Measurements from ENCODE around the gene PSMD1.

Gene PSMD1

GRCh38 chr2:231126123-231126522 is 69.5 kb downstream of the PSMD1 start:
- TF ChIP-seq CTCF (IDR thresholded peaks at IDR 0.05; ENCODE audit: control extremely low read depth, extremely low read depth, low read depth, missing control alignments), result no peak
- no peak for DNase-seq (ENCODE audit: extremely low spot score)
- ChIA-PET CTCF (interaction anchor here (1.0 kb wide), 2 partner anchors 14 to 280 kb away, joined by 3 read pairs; no protein-coding TSS in a partner anchor), POLR2A (no interaction called here)

GRCh38 chr2:231127480-231127879 is 70.8 kb downstream of the PSMD1 start:
- ChIA-PET CTCF (interaction anchor here (1.0 to 2.1 kb wide), 4 partner anchors 17 to 324 kb away, joined by 3 to 7 read pairs (median 4); no protein-coding TSS in a partner anchor), POLR2A (no interaction called here)

GRCh38 chr2:231127936-231128335 is 71.3 kb downstream of the PSMD1 start:
- TF ChIP-seq CTCF (IDR thresholded peaks at IDR 0.05; ENCODE audit: control extremely low read depth, extremely low read depth, low read depth, missing control alignments), result no peak
- CTCF ChIA-PET, result interaction anchor here (1.0 to 2.1 kb wide), 5 partner anchors 17 to 324 kb away, joined by 3 to 7 read pairs (median 4); no protein-coding TSS in a partner anchor
- POLR2A ChIA-PET, result no interaction called here
- DNase-seq (ENCODE audit: extremely low spot score), result no peak

More at GRCh38 chr2:231127480-231127879, 70.8 kb downstream of the PSMD1 start:
- no peak for DNase-seq (ENCODE audit: extremely low spot score)
- TF ChIP-seq CTCF (IDR thresholded peaks at IDR 0.05; ENCODE audit: control extremely low read depth, extremely low read depth, low read depth, missing control alignments), result no peak

GRCh38 chr2:231128541-231128940 is 71.9 kb downstream of the PSMD1 start:
- DNase-seq (ENCODE audit: extremely low spot score), result no peak
- POLR2A ChIA-PET, result no interaction called here
- CTCF ChIA-PET, result interaction anchor here (1.0 to 2.2 kb wide), 7 partner anchors 8 to 323 kb away, joined by 3 to 12 read pairs (median 4); no protein-coding TSS in a partner anchor
- TF ChIP-seq CTCF (IDR thresholded peaks at IDR 0.05; ENCODE audit: control extremely low read depth, extremely low read depth, low read depth, missing control alignments), result no peak

- DNase-seq (ENCODE audit: extremely low spot score), result no peak
- TF ChIP-seq CTCF (IDR thresholded peaks at IDR 0.05; ENCODE audit: control extremely low read depth, extremely low read depth, low read depth, missing control alignments), result no peak
- POLR2A ChIA-PET, result no interaction called here
- CTCF ChIA-PET, result interaction anchor here (0.7 to 2.2 kb wide), 7 partner anchors 8 to 276 kb away, joined by 3 to 12 read pairs (median 3); no protein-coding TSS in a partner anchor
Observed at GRCh38 chr2:231129216-231129615, 72.5 kb downstream of the PSMD1 start.

- TF ChIP-seq CTCF (IDR thresholded peaks at IDR 0.05; ENCODE audit: control extremely low read depth, extremely low read depth, low read depth, missing control alignments), result no peak
- DNase-seq (ENCODE audit: extremely low spot score), result no peak
- ChIA-PET POLR2A (no interaction called here), CTCF (interaction anchor here (0.8 to 2.2 kb wide), 7 partner anchors 10 to 265 kb away, joined by 3 to 12 read pairs (median 3); partner anchors contain the start of gene B3GNT7)
Observed at GRCh38 chr2:231130336-231131056, 73.8 kb downstream of the PSMD1 start.

Data from GM10248 (cell line).